Measurements from ENCODE around the gene NSMCE1.

The NSMCE1 gene

GRCh38 chr16:27224271-27224737 lies 44.3 kb downstream of the NSMCE1 start:
- H3K4me1 ChIP-seq (ENCODE audit: low read length): peaks cover 27% of the 10 kb centered on the region
- H3K36me3 ChIP-seq (replicated peaks; ENCODE audit: insufficient read depth, low read length): no peaks in the 10 kb centered on the region
- peaks cover 21% of the 10 kb centered on the region for H3F3A ChIP-seq (ENCODE audit: insufficient read depth, low read length)
- no peak overlapping the region for H3K4me3 ChIP-seq (ENCODE audit: low read length)
- H3K27ac ChIP-seq (ENCODE audit: low read length): no peak overlapping the region
- H3K4me2 ChIP-seq (ENCODE audit: low read depth, low read length): no peak overlapping the region
- H3K27me3 ChIP-seq (replicated peaks; ENCODE audit: insufficient read depth, low read length): no peaks in the 10 kb centered on the region
- no peaks in the 10 kb centered on the region for H3K9me2 ChIP-seq (replicated peaks; ENCODE audit: insufficient read depth, low read length)
- no peak overlapping the region for H3K9ac ChIP-seq (ENCODE audit: low read length)
- H3K9me3 ChIP-seq (replicated peaks; ENCODE audit: insufficient read depth, low read length): no peaks in the 10 kb centered on the region
- H3K79me2 ChIP-seq (ENCODE audit: low read length): no peaks in the 10 kb centered on the region
- H2AFZ ChIP-seq (ENCODE audit: low read length): no peak overlapping the region
- TF ChIP-seq EZH2phosphoT487 (IDR thresholded peaks at IDR 0.05; ENCODE audit: low read length) (no peak), EZH2 (optimal IDR thresholded peaks at IDR 0.05; ENCODE audit: low read depth, low read length) (no peak), CTCF (IDR thresholded peaks at IDR 0.05; ENCODE audit: low read length) (no peak)
- DNase-seq: no peak
- H4K20me1 ChIP-seq (ENCODE audit: insufficient read depth, low read length): no peaks in the 10 kb centered on the region

DNA sequence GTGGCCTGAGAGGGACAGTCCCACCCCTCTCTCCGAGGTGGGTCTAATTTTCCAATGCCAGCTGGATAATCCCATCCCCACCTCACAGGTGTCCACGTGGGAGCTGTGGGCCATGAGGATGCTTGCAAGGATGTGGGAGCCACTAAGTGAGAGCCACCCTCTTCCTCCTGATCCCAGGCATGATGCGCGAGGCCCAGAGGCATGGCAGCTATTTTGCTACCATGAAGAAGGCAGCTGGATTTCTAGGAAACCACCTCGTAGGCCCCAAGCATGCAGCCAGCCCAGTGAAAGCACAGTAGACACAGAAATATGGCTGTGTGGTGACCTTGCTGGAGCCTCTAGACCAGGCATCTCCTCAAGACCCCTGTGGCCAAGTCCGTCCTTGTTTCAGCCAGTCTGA lies 44.9 kb downstream of the NSMCE1 start:
- Histone ChIP-seq H3F3A (ENCODE audit: insufficient read depth, low read length) (peaks cover 21% of the 10 kb centered on the region), H3K36me3 (replicated peaks; ENCODE audit: insufficient read depth, low read length) (no peaks in the 10 kb centered on the region), H3K27me3 (replicated peaks; ENCODE audit: insufficient read depth, low read length) (no peaks in the 10 kb centered on the region), H2AFZ (ENCODE audit: low read length) (no peak overlapping the region), H3K9me3 (replicated peaks; ENCODE audit: insufficient read depth, low read length) (no peaks in the 10 kb centered on the region), H3K4me3 (ENCODE audit: low read length) (no peak overlapping the region), H3K9me2 (replicated peaks; ENCODE audit: insufficient read depth, low read length) (no peaks in the 10 kb centered on the region), H3K4me1 (ENCODE audit: low read length) (peaks cover 27% of the 10 kb centered on the region), H4K20me1 (ENCODE audit: insufficient read depth, low read length) (no peaks in the 10 kb centered on the region), H3K79me2 (ENCODE audit: low read length) (no peaks in the 10 kb centered on the region), H3K9ac (ENCODE audit: low read length) (no peak overlapping the region), H3K27ac (ENCODE audit: low read length) (no peak overlapping the region), H3K4me2 (ENCODE audit: low read depth, low read length) (no peak overlapping the region)
- TF ChIP-seq EZH2 (optimal IDR thresholded peaks at IDR 0.05; ENCODE audit: low read depth, low read length) (no peak), EZH2phosphoT487 (IDR thresholded peaks at IDR 0.05; ENCODE audit: low read length) (no peak), CTCF (IDR thresholded peaks at IDR 0.05; ENCODE audit: low read length) (no peak)
- DNase-seq: no peak

- no peak for DNase-seq
- no peak overlapping the region for H3K4me3 ChIP-seq (ENCODE audit: low read length)
- peaks cover 27% of the 10 kb centered on the region for H3K4me1 ChIP-seq (ENCODE audit: low read length)
- no peaks in the 10 kb centered on the region for H3K27me3 ChIP-seq (replicated peaks; ENCODE audit: insufficient read depth, low read length)
- H3K36me3 ChIP-seq (replicated peaks; ENCODE audit: insufficient read depth, low read length): no peaks in the 10 kb centered on the region
- no peaks in the 10 kb centered on the region for H4K20me1 ChIP-seq (ENCODE audit: insufficient read depth, low read length)
- H2AFZ ChIP-seq (ENCODE audit: low read length): no peak overlapping the region
- H3K9me3 ChIP-seq (replicated peaks; ENCODE audit: insufficient read depth, low read length): no peaks in the 10 kb centered on the region
- H3K4me2 ChIP-seq (ENCODE audit: low read depth, low read length): no peak overlapping the region
- TF ChIP-seq CTCF (IDR thresholded peaks at IDR 0.05; ENCODE audit: low read length) (no peak), EZH2phosphoT487 (IDR thresholded peaks at IDR 0.05; ENCODE audit: low read length) (no peak), EZH2 (optimal IDR thresholded peaks at IDR 0.05; ENCODE audit: low read depth, low read length) (no peak)
- no peak overlapping the region for H3K9ac ChIP-seq (ENCODE audit: low read length)
- H3K27ac ChIP-seq (ENCODE audit: low read length): no peak overlapping the region
- H3K79me2 ChIP-seq (ENCODE audit: low read length): no peaks in the 10 kb centered on the region
- no peaks in the 10 kb centered on the region for H3K9me2 ChIP-seq (replicated peaks; ENCODE audit: insufficient read depth, low read length)
- peaks cover 21% of the 10 kb centered on the region for H3F3A ChIP-seq (ENCODE audit: insufficient read depth, low read length)
Observed at GRCh38 chr16:27223226-27223610, 45.4 kb downstream of the NSMCE1 start.
